ENCODE measurements around the gene POLN. TPM values are rescaled to one million over a fixed set of nuclear protein-coding genes. Genes with fewer than 3 reads are reported as not detected.

Gene POLN
- total RNA-seq, 1 experiment from 2014 or later = 3.5 TPM

DNA sequence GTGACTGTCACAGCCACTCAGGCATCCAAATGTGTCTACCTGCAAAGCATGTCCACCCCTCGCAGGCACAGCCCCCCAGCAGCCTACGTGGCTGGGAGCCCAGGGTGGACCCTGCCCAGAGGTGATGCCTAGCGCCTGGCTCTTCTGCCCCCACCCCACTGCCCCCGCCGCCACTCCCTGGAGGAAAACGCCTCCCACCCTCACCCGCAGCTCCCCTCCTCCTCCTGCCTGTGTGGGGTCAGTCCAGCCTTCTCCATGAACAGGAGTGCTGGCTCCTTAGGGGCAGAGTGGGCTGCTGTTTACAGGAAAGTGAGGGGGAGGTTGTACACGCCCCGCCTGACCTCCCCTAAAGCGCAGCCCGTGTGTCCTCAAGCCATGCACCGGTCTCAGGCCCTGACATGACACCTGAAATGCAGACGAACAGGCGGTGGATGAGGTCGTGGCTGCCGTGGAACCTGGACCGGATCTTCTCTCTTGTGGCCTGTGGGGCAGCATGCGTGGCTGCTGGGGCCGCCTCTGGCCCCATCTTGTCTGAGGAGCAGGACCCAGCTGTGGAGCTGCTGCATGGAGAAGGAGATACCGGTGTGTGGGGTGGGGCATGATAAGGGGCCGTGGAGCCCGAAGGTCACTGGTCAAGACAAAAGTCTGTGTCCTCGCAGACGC, 31.9 kb upstream of the POLN start:
- peaks cover 9% of the 10 kb centered on the region for H3K4me1 Mint-ChIP-seq
- H3K27me3 Mint-ChIP-seq (ENCODE audit: low read depth) = no peaks in the 10 kb centered on the region
- H3K36me3 Mint-ChIP-seq = no peaks in the 10 kb centered on the region
- no peak overlapping the region for H3K4me3 Mint-ChIP-seq
- no peaks in the 10 kb centered on the region for H3K9me3 Mint-ChIP-seq
- TF ChIP-seq PRDM15 (CRISPR knock-in tag; IDR thresholded peaks at IDR 0.05) = peak; percentile 53; the same call in 1 of the 2 replicates
- TF ChIP-seq, protein P1, sequence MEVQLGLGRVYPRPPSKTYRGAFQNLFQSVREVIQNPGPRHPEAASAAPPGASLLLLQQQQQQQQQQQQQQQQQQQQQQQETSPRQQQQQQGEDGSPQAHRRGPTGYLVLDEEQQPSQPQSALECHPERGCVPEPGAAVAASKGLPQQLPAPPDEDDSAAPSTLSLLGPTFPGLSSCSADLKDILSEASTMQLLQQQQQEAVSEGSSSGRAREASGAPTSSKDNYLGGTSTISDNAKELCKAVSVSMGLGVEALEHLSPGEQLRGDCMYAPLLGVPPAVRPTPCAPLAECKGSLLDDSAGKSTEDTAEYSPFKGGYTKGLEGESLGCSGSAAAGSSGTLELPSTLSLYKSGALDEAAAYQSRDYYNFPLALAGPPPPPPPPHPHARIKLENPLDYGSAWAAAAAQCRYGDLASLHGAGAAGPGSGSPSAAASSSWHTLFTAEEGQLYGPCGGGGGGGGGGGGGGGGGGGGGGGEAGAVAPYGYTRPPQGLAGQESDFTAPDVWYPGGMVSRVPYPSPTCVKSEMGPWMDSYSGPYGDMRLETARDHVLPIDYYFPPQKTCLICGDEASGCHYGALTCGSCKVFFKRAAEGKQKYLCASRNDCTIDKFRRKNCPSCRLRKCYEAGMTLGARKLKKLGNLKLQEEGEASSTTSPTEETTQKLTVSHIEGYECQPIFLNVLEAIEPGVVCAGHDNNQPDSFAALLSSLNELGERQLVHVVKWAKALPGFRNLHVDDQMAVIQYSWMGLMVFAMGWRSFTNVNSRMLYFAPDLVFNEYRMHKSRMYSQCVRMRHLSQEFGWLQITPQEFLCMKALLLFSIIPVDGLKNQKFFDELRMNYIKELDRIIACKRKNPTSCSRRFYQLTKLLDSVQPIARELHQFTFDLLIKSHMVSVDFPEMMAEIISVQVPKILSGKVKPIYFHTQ (CRISPR knock-in tag; IDR thresholded peaks at IDR 0.05) = no peak
- DNase-seq (ENCODE audit: low spot score) = no peak
- no peak overlapping the region for H3K27ac Mint-ChIP-seq
- ChIA-PET POLR2A (no interaction called here), CTCF (no interaction called here)
- ATAC-seq = no peak

GRCh38 chr4:2273221-2273620, 31.3 kb upstream of the POLN start:
- Mint-ChIP-seq H3K4me3 (no peak overlapping the region), H3K9me3 (no peaks in the 10 kb centered on the region), H3K27me3 (ENCODE audit: low read depth) (no peaks in the 10 kb centered on the region), H3K36me3 (no peaks in the 10 kb centered on the region), H3K27ac (peak overlapping the region; percentile 7), H3K4me1 (peaks cover 9% of the 10 kb centered on the region)
- ATAC-seq (no peak), DNase-seq (ENCODE audit: low spot score) (no peak)
- TF ChIP-seq ERG (CRISPR knock-in tag; IDR thresholded peaks at IDR 0.05) (no peak), ZNF425 (CRISPR knock-in tag; conservative IDR thresholded peaks at IDR 0.05) (no peak), MAX (CRISPR knock-in tag; IDR thresholded peaks at IDR 0.05) (no peak), ELF4 (CRISPR knock-in tag; IDR thresholded peaks at IDR 0.05; ENCODE audit: low read depth) (no peak), NFYB (CRISPR knock-in tag; conservative IDR thresholded peaks at IDR 0.05; ENCODE audit: low read depth) (no peak), CREB1 (CRISPR knock-in tag; IDR thresholded peaks at IDR 0.05) (no peak)
- ChIA-PET CTCF (no interaction called here), POLR2A (no interaction called here)

GRCh38 chr4:2272828-2273120, 30.9 kb upstream of the POLN start:
- Mint-ChIP-seq H3K36me3 (no peaks in the 10 kb centered on the region), H3K4me1 (peaks cover 9% of the 10 kb centered on the region), H3K9me3 (no peaks in the 10 kb centered on the region), H3K27ac (no peak overlapping the region), H3K4me3 (no peak overlapping the region), H3K27me3 (ENCODE audit: low read depth) (no peaks in the 10 kb centered on the region)
- no peak for ATAC-seq
- POLR2A ChIA-PET = no interaction called here
- no peak for DNase-seq (ENCODE audit: low spot score)
- CTCF ChIA-PET = no interaction called here
- TF ChIP-seq TCF7 (CRISPR knock-in tag; IDR thresholded peaks at IDR 0.05; ENCODE audit: low read depth) (no peak), GRHL2 (CRISPR knock-in tag; IDR thresholded peaks at IDR 0.05; ENCODE audit: insufficient replicate concordance, severe bottlenecking) (no peak), HMGA2 (CRISPR knock-in tag; IDR thresholded peaks at IDR 0.05) (no peak), CBFB (CRISPR knock-in tag; IDR thresholded peaks at IDR 0.05; ENCODE audit: low read depth) (no peak), FOXP1 (CRISPR knock-in tag; IDR thresholded peaks at IDR 0.05; ENCODE audit: borderline replicate concordance) (no peak), NFE2L1 (CRISPR knock-in tag; IDR thresholded peaks at IDR 0.05) (no peak), FOXJ3 (CRISPR knock-in tag; IDR thresholded peaks at IDR 0.05; ENCODE audit: borderline replicate concordance) (no peak), FOXK1 (CRISPR knock-in tag; IDR thresholded peaks at IDR 0.05) (no peak)
- TF ChIP-seq, protein P1 (CRISPR knock-in tag; IDR thresholded peaks at IDR 0.05) = no peak
- TF ChIP-seq, protein P2, sequence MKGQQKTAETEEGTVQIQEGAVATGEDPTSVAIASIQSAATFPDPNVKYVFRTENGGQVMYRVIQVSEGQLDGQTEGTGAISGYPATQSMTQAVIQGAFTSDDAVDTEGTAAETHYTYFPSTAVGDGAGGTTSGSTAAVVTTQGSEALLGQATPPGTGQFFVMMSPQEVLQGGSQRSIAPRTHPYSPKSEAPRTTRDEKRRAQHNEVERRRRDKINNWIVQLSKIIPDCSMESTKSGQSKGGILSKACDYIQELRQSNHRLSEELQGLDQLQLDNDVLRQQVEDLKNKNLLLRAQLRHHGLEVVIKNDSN (CRISPR knock-in tag; IDR thresholded peaks at IDR 0.05) = no peak

Measured in WTC11 (cell line).